Transverse colon (tissue), 4 donors: ENCODE results near the gene CFAP92. TPM values are rescaled to one million over a fixed set of nuclear protein-coding genes. Genes with fewer than 3 reads are reported as not detected.

Experiments
- DNase-seq: peaks from one replicate; pipeline ENCODE4 v3.0.0-alpha.2; 2019
- H3K27ac ChIP-seq, 4 donors: fragments of 200-600 bp; sonication (generic); 2 replicates each; pipeline ENCODE4 v1.5.1; 2016 to 2018; ENCODE audit warnings: inconsistent platforms in 4 of 4
- H3K27me3 ChIP-seq: fragments of 200-600 bp; sonication (generic); 2 replicates; pipeline ENCODE4 v1.5.1; 2017; ENCODE audit warnings: inconsistent platforms
- H3K36me3 ChIP-seq, 4 donors: fragments of 200-600 bp; sonication (generic); 2 replicates each; pipeline ENCODE4 v1.5.1; 2017 to 2019; ENCODE audit warnings: inconsistent platforms in 4 of 4
- H3K4me1 ChIP-seq, 4 donors: fragments of 200-600 bp; sonication (generic); 2 replicates each; pipeline ENCODE4 v1.5.1; 2017 to 2020; ENCODE audit warnings: inconsistent platforms in 4 of 4
- H3K4me3 ChIP-seq, 4 donors: fragments of 200-600 bp; sonication (generic); 1 replicate in 1 of 4; 2 replicates in 3 of 4; pipeline versions ENCODE4 v1.5.1 to v1.6.1; 2017 to 2019; ENCODE audit warnings: inconsistent platforms in 4 of 4
- H3K9me3 ChIP-seq, 2 donors: fragments of 200-600 bp; sonication (generic); 2 replicates each; pipeline ENCODE4 v1.5.1; 2017 to 2019; ENCODE audit warnings: inconsistent platforms in 2 of 2
- CTCF ChIP-seq, 5 experiments: fragments of 200-600 bp in 3 of 5; fragments of 450-650 bp in 2 of 5; sonication (generic) in 3 of 5; IDR thresholded peaks; 1 replicate in 2 of 5; 2 replicates in 3 of 5; pipeline ENCODE4 v1.5.1; 2016 to 2017; ENCODE audit warnings: antibody characterized with exemption in 5 of 5, inconsistent platforms in 3 of 5, mild to moderate bottlenecking in 2 of 5, moderate library complexity in 1 of 5
- EP300 ChIP-seq: sonication (generic); formaldehyde crosslinking; IDR thresholded peaks from one replicate; pipeline ENCODE4 v1.6.1; 2017; ENCODE audit warnings: antibody characterized with exemption, low read depth
- POLR2A ChIP-seq: fragments of 450-650 bp; IDR thresholded peaks from one replicate; pipeline ENCODE4 v1.6.1; 2016; ENCODE audit warnings: antibody characterized with exemption, mild to moderate bottlenecking, moderate library complexity
- POLR2AphosphoS5 ChIP-seq, 3 donors: sonication (generic); formaldehyde crosslinking; IDR thresholded peaks; one replicate each; pipeline ENCODE4 v1.6.1; 2016; ENCODE audit warnings: antibody characterized with exemption in 3 of 3
- WGBS, 2 donors: methylation state at CpG; one replicate each; pipeline ENCODE4 v1.1.5; 2018; ENCODE audit warnings: low coverage in 1 of 2; 5-methylcytosine and 5-hydroxymethylcytosine counted together
- in situ Hi-C, 4 donors: fragments of 200-750 bp; cut with MboI; loops; one replicate each; pipeline versions ENCODE4 v1.15.0 to v1.15.1; 2017; ENCODE audit warnings: low sequenced_read_pairs in 3 of 4, low pct_ligation_motif_present in 1 of 4, low pct_unique_long_range_greater_than_20kb in 1 of 4
- intact Hi-C: fragments of 100-400 bp; cut with DNase I; formaldehyde crosslinking; loops from one replicate; pipeline ENCODE4 v1.15.1; 2023; ENCODE audit warnings: low total_unique reads
- total RNA-seq, 4 donors: library from RNA; depleted of rRNA; stranded (reverse); fragments of >200 nt; gene quantifications; one replicate each; pipeline ENCODE4 v1.1.0, GENCODE V29; 2016

The CFAP92 gene
- total RNA-seq, 4 donors from 2014 or later = 0.95 to 1.2 TPM; not detected in 2

- in situ Hi-C loops (loop anchor here in 2 of 4 donors (10.0 kb wide), 1 partner anchor 270 kb away; the partner anchor contains the start of gene COPG1 (in 2 of the 2)), intact Hi-C loops (no loop called here)
- no peaks in the 10 kb centered on the region for H3K9me3 ChIP-seq
Observed at GRCh38 chr3:128975276-128975675, 18.6 kb downstream of the CFAP92 start.

DNA sequence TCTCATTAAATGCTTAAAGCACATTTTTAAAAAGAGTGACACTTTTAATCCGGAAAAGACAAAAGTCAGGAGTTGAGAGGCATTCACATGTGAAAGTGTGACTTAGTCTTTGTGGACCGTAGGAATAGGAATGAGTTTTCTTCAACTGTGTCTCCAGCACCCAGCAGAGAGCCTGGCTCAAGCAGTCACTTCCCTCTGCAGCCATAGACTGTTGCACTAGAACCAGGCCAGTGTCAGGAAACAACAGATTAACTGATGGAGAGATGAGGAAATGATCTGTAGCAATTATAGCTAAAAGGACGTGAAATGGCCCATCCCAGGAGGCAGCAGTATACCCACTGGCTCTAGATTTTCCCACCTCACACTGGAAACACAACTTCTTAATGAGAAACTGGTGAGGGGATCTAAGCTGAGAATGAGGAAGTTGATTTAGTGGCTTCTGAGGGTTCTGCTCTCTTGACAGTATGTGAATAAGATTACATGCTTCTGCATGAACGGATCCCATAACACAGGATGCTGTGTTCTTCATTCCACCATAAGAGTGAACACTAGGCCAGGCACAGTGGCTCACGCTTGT is 19.8 kb downstream of the CFAP92 start:
- H3K27ac ChIP-seq = no peak overlapping the region
- intact Hi-C loops (no loop called here), in situ Hi-C loops (loop anchor here in 2 of 4 donors (10.0 kb wide), 1 partner anchor 271 kb away; the partner anchor contains the start of gene COPG1 (in 2 of the 2))
- H3K9me3 ChIP-seq = no peaks in the 10 kb centered on the region
- no peak overlapping the region for H3K4me3 ChIP-seq
- no peak for DNase-seq
- peaks cover 0 to 14% (median 0%) of the 10 kb centered on the region in 4 donors for H3K4me1 ChIP-seq
- no peak for TF ChIP-seq POLR2AphosphoS5 (IDR thresholded peaks at IDR 0.05)
- TF ChIP-seq CTCF (IDR thresholded peaks at IDR 0.05) = no peak
- TF ChIP-seq POLR2A = no peak
- no peak for TF ChIP-seq EP300
- no peaks in the 10 kb centered on the region for H3K27me3 ChIP-seq
- H3K36me3 ChIP-seq = no peaks in the 10 kb centered on the region
- WGBS, 2 donors = 60 to 65% methylated on average over 4 to 5 of the region's 5 CpGs

More at GRCh38 chr3:128975276-128975675, 18.6 kb downstream of the CFAP92 start:
- DNase-seq = no peak
- Histone ChIP-seq H3K4me1 (peaks cover 0 to 10% (median 0%) of the 10 kb centered on the region in 4 donors), H3K36me3 (no peaks in the 10 kb centered on the region), H3K27ac (no peak overlapping the region), H3K27me3 (no peaks in the 10 kb centered on the region), H3K4me3 (no peak overlapping the region)
- TF ChIP-seq POLR2A (no peak), EP300 (no peak), POLR2AphosphoS5 (IDR thresholded peaks at IDR 0.05) (no peak), CTCF (IDR thresholded peaks at IDR 0.05) (no peak)
- WGBS, 2 donors = 97 to 100% methylated on average over 1 of the region's 1 CpG

DNA sequence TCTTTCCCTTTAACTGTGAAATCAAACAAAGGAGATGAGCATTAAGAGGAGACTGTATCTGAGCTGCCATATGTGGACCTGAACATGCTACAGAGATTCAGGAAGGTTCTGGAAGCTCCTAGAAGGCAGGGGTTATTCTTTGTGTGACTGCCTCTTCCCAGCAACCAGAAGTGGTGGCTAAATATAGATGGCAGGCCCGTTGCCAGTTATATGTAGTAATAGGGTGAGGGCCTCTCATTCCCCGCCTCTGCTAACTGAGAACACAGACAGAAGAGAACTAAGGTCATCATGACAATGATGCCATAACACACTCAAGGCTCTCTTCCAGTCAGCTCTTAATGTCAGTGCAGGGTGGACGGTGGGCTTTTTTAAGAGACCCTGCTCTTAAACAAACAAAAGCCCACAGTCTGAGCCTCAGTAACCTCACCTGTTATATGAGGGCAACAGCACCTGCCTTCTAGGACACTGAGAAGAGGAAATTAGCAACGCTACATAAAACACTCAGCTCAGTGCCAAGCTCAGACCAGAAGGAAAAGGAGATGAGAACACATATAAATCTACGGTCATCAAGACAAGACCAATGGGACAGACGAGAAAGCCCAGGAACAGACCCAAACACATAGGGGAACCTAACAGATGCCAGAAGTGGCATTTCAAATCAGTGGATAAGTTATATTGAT is 22.3 kb downstream of the CFAP92 start:
- H3K9me3 ChIP-seq = no peaks in the 10 kb centered on the region
- no peak overlapping the region for H3K4me3 ChIP-seq
- TF ChIP-seq POLR2AphosphoS5 (IDR thresholded peaks at IDR 0.05) (peak in 1 of 3 donors; percentile 21), CTCF (IDR thresholded peaks at IDR 0.05) (no peak), POLR2A (no peak), EP300 (no peak)
- no peaks in the 10 kb centered on the region for H3K27me3 ChIP-seq
- in situ Hi-C loops = loop anchor here in 2 of 4 donors (10.0 kb wide), 1 partner anchor 273 kb away; the partner anchor contains the start of gene COPG1 (in 2 of the 2)
- intact Hi-C loops = no loop called here
- DNase-seq = peak; percentile 22
- peak overlapping the region in 2 of 4 donors; percentile 31 to 43 for H3K27ac ChIP-seq
- peaks cover 0 to 14% (median 0%) of the 10 kb centered on the region in 4 donors for H3K4me1 ChIP-seq
- H3K36me3 ChIP-seq = no peaks in the 10 kb centered on the region
- WGBS, 2 donors = 57 to 70% methylated on average over 5 to 6 of the region's 6 CpGs

DNA sequence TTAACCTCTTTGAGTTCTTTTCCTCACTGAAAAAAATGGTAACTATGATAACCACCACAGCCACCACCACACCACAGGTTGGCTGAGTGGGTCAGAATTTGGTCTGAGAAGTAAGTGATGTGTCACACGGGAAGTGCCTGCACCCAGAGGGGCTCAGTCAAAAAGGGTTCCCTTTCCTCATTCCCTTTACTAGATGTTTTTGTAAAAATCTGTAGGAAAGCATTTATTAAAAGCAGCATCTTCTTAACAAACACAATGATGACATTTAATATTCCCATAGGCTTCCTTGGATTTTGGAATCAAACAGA is 23.2 kb downstream of the CFAP92 start:
- 38 to 55% methylated on average over 1 of the region's 1 CpG for WGBS, 2 donors

More for the DNA sequence above, 23.2 kb downstream of the CFAP92 start:
- H3K4me3 ChIP-seq = no peak overlapping the region
- intact Hi-C loops (no loop called here), in situ Hi-C loops (loop anchor here in 2 of 4 donors (10.0 kb wide), 1 partner anchor 274 kb away; the partner anchor contains the start of gene COPG1 (in 2 of the 2))
- H3K27ac ChIP-seq = no peak overlapping the region
- H3K4me1 ChIP-seq = peaks cover 0 to 15% (median 0%) of the 10 kb centered on the region in 4 donors
- H3K9me3 ChIP-seq = no peaks in the 10 kb centered on the region
- no peaks in the 10 kb centered on the region for H3K36me3 ChIP-seq
- H3K27me3 ChIP-seq = no peaks in the 10 kb centered on the region
- TF ChIP-seq CTCF (IDR thresholded peaks at IDR 0.05) (no peak), POLR2AphosphoS5 (IDR thresholded peaks at IDR 0.05) (no peak), POLR2A (no peak), EP300 (no peak)
- DNase-seq = no peak
